Measurements from ENCODE around the gene NRROS.

Gene NRROS

GRCh38 chr3:196677931-196678330 is 38.4 kb downstream of the NRROS start:
- no peak for DNase-seq (ENCODE audit: low read depth in 2 of 2)
- TF ChIP-seq CTCF (IDR thresholded peaks at IDR 0.05; ENCODE audit: low read depth, low read length): no peak
- H3K4me3 ChIP-seq (replicated peaks in 1 of 2; ENCODE audit: low read depth in 2 of 2, low read length in 2 of 2): no peak overlapping the region

DNA sequence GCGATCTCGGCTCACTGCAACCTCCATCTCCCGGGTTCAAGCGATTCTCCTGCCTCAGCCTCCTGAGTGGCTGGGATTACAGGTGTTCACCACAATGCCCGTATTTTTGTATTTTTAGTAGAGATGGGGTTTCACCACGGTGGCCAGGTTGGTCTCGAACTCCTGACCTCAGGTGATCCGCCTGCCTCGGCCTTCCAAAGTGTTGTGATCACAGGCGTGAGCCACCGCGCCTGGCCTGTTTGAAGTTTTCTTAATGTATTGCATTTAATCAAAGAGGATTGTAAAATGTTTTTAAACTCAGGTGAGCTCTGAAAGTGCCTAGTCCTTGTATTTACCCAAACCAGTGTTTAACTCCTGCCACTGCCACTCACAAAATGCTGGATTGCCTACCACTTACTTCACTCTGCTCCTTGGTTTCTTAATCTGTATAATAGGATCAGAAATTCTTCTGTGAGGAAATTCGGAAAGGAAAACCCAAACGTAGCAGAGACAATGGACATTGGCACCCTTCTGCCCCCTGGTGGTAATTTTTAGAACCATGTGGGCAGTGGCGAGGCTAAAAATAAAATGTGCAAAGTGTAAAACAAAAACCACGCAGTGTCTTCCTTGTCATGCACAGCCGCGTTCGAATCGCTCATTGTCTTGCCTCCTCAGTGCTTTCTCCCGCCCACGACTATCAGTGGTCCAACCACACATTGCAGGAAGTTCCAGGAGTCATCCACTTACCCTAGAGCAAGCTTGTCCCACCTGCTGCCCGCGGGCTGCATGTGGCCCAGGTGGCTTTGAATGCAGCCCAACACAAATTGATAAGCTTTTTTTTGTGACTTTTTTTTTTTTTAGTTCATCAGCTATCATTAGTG is 45.3 kb downstream of the NRROS start:
- peak; percentile 80 for TF ChIP-seq CTCF (IDR thresholded peaks at IDR 0.05; ENCODE audit: low read depth, low read length)
- no peak overlapping the region for H3K4me3 ChIP-seq (replicated peaks in 1 of 2; ENCODE audit: low read depth in 2 of 2, low read length in 2 of 2)
- DNase-seq (ENCODE audit: low read depth in 2 of 2): peak; percentile 67 to 73

DNA sequence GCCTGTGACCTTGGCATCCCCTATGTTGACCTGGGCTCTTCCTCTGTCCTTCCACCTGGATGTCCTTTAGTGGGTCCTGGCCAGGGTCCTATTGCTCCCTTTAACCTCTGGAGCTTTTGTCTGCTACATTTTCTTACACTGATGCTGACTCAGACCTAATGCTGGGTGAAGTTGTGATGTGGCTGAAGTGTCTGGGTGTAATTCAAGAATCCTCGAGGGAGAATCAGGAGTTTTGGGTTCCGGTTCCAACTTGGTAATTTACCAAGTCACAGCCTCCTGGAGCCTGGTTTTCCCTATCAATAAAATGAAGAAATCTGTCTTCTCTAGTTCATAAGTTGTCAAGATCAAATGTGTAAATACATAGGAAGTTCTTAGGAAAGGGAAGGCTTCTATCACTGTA is 46.9 kb downstream of the NRROS start:
- no peak overlapping the region for H3K4me3 ChIP-seq (replicated peaks in 1 of 2; ENCODE audit: low read depth in 2 of 2, low read length in 2 of 2)
- TF ChIP-seq CTCF (IDR thresholded peaks at IDR 0.05; ENCODE audit: low read depth, low read length): no peak
- peak; percentile 35 to 44 for DNase-seq (ENCODE audit: low read depth in 2 of 2)

DNA sequence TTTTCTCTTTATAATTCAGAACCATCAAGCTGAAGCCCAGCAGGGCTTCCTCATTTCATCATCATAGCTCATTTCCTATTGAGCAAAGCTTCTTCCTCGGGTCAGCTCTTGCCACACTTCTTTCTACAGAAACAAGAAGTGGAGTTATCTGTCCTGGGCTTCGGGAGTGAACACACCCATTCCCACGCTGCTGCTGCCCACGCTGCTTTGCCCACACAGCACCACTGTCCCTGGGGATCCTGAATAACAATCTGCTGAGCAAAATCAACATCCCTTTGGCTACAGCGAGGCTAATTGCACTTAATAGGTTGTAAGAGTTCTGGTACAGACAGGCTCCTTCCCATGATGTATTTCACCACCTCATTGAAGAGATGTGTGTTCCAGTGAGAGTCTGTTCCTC is 48.9 kb downstream of the NRROS start:
- no peak for TF ChIP-seq CTCF (IDR thresholded peaks at IDR 0.05; ENCODE audit: low read depth, low read length)
- DNase-seq (ENCODE audit: low read depth in 2 of 2): peak; percentile 96 to 99
- peak overlapping the region; percentile 2 to 10 for H3K4me3 ChIP-seq (replicated peaks in 1 of 2; ENCODE audit: low read depth in 2 of 2, low read length in 2 of 2)

DNA sequence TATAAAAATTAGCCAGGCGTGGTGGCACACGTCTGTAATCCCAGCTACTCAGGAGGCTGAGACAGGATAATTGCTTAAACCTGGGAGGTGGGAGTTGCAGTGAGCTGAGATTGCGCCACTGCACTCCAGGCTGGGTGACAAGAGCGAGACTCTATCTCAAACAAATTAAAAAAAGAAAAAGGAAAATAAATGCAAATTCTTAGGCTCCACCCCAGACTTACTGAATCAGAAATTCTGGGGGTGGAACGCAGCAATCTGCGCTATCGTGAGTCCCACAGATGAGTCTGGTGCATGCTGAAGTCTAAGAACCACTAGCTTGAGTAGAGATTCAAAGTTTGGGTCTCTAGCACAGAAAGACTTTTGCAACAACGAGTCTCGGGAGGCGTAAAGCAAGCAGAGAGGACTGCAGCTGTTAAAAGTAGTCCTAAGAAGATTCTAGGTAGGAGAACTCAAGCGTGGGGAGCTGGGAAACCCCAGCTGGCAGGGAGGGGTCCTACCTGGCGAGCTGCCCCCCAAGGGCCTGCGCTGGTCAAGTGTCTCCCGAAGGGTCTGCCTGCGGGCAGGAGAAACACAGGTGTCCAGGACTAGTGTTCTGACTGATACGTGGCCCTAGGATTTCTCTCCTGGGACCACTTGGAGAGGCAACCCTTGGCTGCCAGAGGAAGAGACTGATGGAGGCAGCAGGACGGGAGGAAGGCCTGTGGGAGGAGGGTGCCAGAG is 50.6 kb downstream of the NRROS start:
- no peak overlapping the region for H3K4me3 ChIP-seq (replicated peaks in 1 of 2; ENCODE audit: low read depth in 2 of 2, low read length in 2 of 2)
- DNase-seq (ENCODE audit: low read depth in 2 of 2): no peak
- no peak for TF ChIP-seq CTCF (IDR thresholded peaks at IDR 0.05; ENCODE audit: low read depth, low read length)

GRCh38 chr3:196691386-196691785 is 51.9 kb downstream of the NRROS start:
- TF ChIP-seq CTCF (IDR thresholded peaks at IDR 0.05; ENCODE audit: low read depth, low read length): no peak
- H3K4me3 ChIP-seq (replicated peaks in 1 of 2; ENCODE audit: low read depth in 2 of 2, low read length in 2 of 2): no peak overlapping the region
- DNase-seq (ENCODE audit: low read depth in 2 of 2): no peak
